Smooth muscle cell (in vitro differentiated cells): ENCODE measurements around the gene MB. TPM values are rescaled to one million over a fixed set of nuclear protein-coding genes. Genes with fewer than 3 reads are reported as not detected.

Experiments used
- DNase-seq: peaks from one replicate; lab custom pipeline; 2025; ENCODE audit not compliant: unreplicated experiment; lab: John Stamatoyannopoulos, UW
- H2AFZ ChIP-seq: fragments of 200-600 bp; sonication (generic); 2 replicates; pipeline ENCODE4 v1.6.0; 2016; ENCODE audit warnings: antibody characterized with exemption, low read depth, mild to moderate bottlenecking
- H3F3A ChIP-seq: fragments of 200-600 bp; sonication (generic); 2 replicates; pipeline ENCODE4 v1.6.0; 2017; ENCODE audit warnings: antibody characterized with exemption, low read depth
- H3K27ac ChIP-seq: fragments of 200-600 bp; sonication (generic); 2 replicates; pipeline ENCODE4 v1.5.1; 2016; ENCODE audit warnings: low read depth, mild to moderate bottlenecking
- H3K27me3 ChIP-seq: fragments of 200-600 bp; sonication (generic); 2 replicates; pipeline ENCODE4 v1.6.1; 2016; ENCODE audit warnings: low read depth, mild to moderate bottlenecking
- H3K36me3 ChIP-seq: fragments of 200-600 bp; sonication (generic); 2 replicates; pipeline ENCODE4 v1.5.1; 2016; ENCODE audit warnings: low read depth
- H3K4me1 ChIP-seq: fragments of 200-600 bp; sonication (generic); 2 replicates; pipeline ENCODE4 v1.5.1; 2016; ENCODE audit warnings: low read depth
- H3K4me2 ChIP-seq: fragments of 200-600 bp; sonication (generic); 2 replicates; pipeline ENCODE4 v1.6.0; 2016; ENCODE audit warnings: mild to moderate bottlenecking
- H3K4me3 ChIP-seq: fragments of 200-600 bp; sonication (generic); 2 replicates; pipeline ENCODE4 v1.5.1; 2016; ENCODE audit warnings: mild to moderate bottlenecking
- H3K79me2 ChIP-seq: fragments of 200-600 bp; sonication (generic); 2 replicates; pipeline ENCODE4 v1.6.0; 2016; ENCODE audit warnings: low read depth, mild to moderate bottlenecking
- H3K9ac ChIP-seq: fragments of 200-600 bp; sonication (generic); 2 replicates; pipeline ENCODE4 v1.6.0; 2016; ENCODE audit warnings: low read depth
- H3K9me3 ChIP-seq: fragments of 200-600 bp; sonication (generic); replicated peaks from 2 replicates; pipeline ENCODE4 v1.5.1; 2016; ENCODE audit warnings: low read depth
- H4K20me1 ChIP-seq: fragments of 200-600 bp; sonication (generic); 2 replicates; pipeline ENCODE4 v1.6.0; 2016; ENCODE audit warnings: low read depth
- CTCF ChIP-seq: fragments of 200-600 bp; sonication (generic); IDR thresholded peaks from 2 replicates; pipeline ENCODE4 v1.5.1; 2017; ENCODE audit warnings: borderline replicate concordance, mild to moderate bottlenecking, antibody characterized with exemption; ENCODE audit not compliant: insufficient read depth, poor library complexity, severe bottlenecking
- WGBS: methylation state at CpG from one replicate; pipeline ENCODE4 v1.1.7; 2016; ENCODE audit warnings: low lambda C conversion rate; 5-methylcytosine and 5-hydroxymethylcytosine counted together
- polyA plus RNA-seq: library from polyadenylated mRNA; unstranded; fragments of >200 nt; fragmentation: Nextera tagmentation; extraction: Ambion mirVana; gene quantifications from 2 replicates; pipeline ENCODE4 v1.2.1, GENCODE V29; 2016
- total RNA-seq: library from RNA; depleted of rRNA; stranded (reverse); fragments of >200 nt; gene quantifications from 2 replicates; pipeline ENCODE4 v1.2.3, GENCODE V29; 2014

Gene MB
- total and polyA plus RNA-seq, 2 experiments from 2014 or later: 0.53 TPM; not detected in 1

- no peaks in the 10 kb centered on the region for H3K36me3 ChIP-seq
- no peaks in the 10 kb centered on the region for H3K27me3 ChIP-seq
- no peak overlapping the region for H3K9ac ChIP-seq
- peaks cover 4% of the 10 kb centered on the region for H3K4me1 ChIP-seq
- 88% methylated on average over 13 of the region's 13 CpGs for WGBS
- no peaks in the 10 kb centered on the region for H3K79me2 ChIP-seq
- no peaks in the 10 kb centered on the region for H3K9me3 ChIP-seq
- TF ChIP-seq CTCF: no peak
- H4K20me1 ChIP-seq: no peaks in the 10 kb centered on the region
- no peak overlapping the region for H3K4me2 ChIP-seq
- no peak overlapping the region for H3K4me3 ChIP-seq
- no peak overlapping the region for H3K27ac ChIP-seq
- H2AFZ ChIP-seq: no peak overlapping the region
- no peak for DNase-seq
- H3F3A ChIP-seq: no peaks in the 10 kb centered on the region
These were observed 2.4 kb upstream of the MB start for GRCh38 chr22:35619336-35620094.

GRCh38 chr22:35618427-35619223, 1.5 kb upstream of the MB start:
- Histone ChIP-seq H3K4me2 (no peak overlapping the region), H3K27ac (no peak overlapping the region), H3K79me2 (no peaks in the 10 kb centered on the region), H3K36me3 (no peaks in the 10 kb centered on the region), H3K4me3 (no peak overlapping the region), H3K27me3 (no peaks in the 10 kb centered on the region), H3K9me3 (no peaks in the 10 kb centered on the region), H3K9ac (no peak overlapping the region), H4K20me1 (no peaks in the 10 kb centered on the region), H3F3A (no peaks in the 10 kb centered on the region), H3K4me1 (peaks cover 4% of the 10 kb centered on the region), H2AFZ (no peak overlapping the region)
- DNase-seq: no peak
- 100% methylated on average over 1 of the region's 1 CpG for WGBS
- no peak for TF ChIP-seq CTCF

GRCh38 chr22:35616043-35616442, 1.1 kb downstream of the MB start:
- Histone ChIP-seq H3K27ac (no peak overlapping the region), H3K4me3 (no peak overlapping the region), H3K27me3 (no peaks in the 10 kb centered on the region), H3K4me1 (no peaks in the 10 kb centered on the region), H3F3A (no peaks in the 10 kb centered on the region), H4K20me1 (no peaks in the 10 kb centered on the region), H3K9ac (no peak overlapping the region), H2AFZ (no peak overlapping the region), H3K4me2 (no peak overlapping the region), H3K9me3 (no peaks in the 10 kb centered on the region), H3K79me2 (no peaks in the 10 kb centered on the region), H3K36me3 (no peaks in the 10 kb centered on the region)
- no peak for DNase-seq
- TF ChIP-seq CTCF: no peak
- 72% methylated on average over 7 of the region's 7 CpGs for WGBS

GRCh38 chr22:35615156-35615555, 2.0 kb downstream of the MB start:
- H3K36me3 ChIP-seq: no peaks in the 10 kb centered on the region
- H3F3A ChIP-seq: no peaks in the 10 kb centered on the region
- no peaks in the 10 kb centered on the region for H4K20me1 ChIP-seq
- H3K4me1 ChIP-seq: no peaks in the 10 kb centered on the region
- TF ChIP-seq CTCF: no peak
- H3K4me3 ChIP-seq: no peak overlapping the region
- H3K9me3 ChIP-seq: no peaks in the 10 kb centered on the region
- H3K27ac ChIP-seq: no peak overlapping the region
- WGBS: 29% methylated on average over 6 of the region's 6 CpGs
- DNase-seq: no peak
- no peak overlapping the region for H2AFZ ChIP-seq
- H3K4me2 ChIP-seq: no peak overlapping the region
- no peak overlapping the region for H3K9ac ChIP-seq
- no peaks in the 10 kb centered on the region for H3K79me2 ChIP-seq
- no peaks in the 10 kb centered on the region for H3K27me3 ChIP-seq
